Stimulated activated naive CD8-positive, alpha-beta T cell treated with anti-CD3 and anti-CD28 coated beads, Interleukin-15, Interleukin-2, amounts not matched to agents 100 U/mL and 50 U/mL, for 24 hours (primary cell): ENCODE data around the gene PAK4.
"Not testable (repeated sequence)": the region's sequence is repeated elsewhere in the genome, so short reads cannot be mapped to it uniquely, and the experiment has no call there.

Source experiments
- ATAC-seq: fragments of 150-1000 bp; cut with Tn5 transposase; one replicate; pipeline ENCODE4 v1.10.0; 2021
- DNase-seq: peaks from one replicate; pipeline ENCODE4 v3.0.0; 2021

Gene PAK4

GRCh38 chr19:39130337-39131254 lies 5.0 kb downstream of the PAK4 start:
- no peak for ATAC-seq
- DNase-seq: no peak

GRCh38 chr19:39131255-39131755 lies 5.7 kb downstream of the PAK4 start:
- DNase-seq: no peak
- no peak for ATAC-seq

DNA sequence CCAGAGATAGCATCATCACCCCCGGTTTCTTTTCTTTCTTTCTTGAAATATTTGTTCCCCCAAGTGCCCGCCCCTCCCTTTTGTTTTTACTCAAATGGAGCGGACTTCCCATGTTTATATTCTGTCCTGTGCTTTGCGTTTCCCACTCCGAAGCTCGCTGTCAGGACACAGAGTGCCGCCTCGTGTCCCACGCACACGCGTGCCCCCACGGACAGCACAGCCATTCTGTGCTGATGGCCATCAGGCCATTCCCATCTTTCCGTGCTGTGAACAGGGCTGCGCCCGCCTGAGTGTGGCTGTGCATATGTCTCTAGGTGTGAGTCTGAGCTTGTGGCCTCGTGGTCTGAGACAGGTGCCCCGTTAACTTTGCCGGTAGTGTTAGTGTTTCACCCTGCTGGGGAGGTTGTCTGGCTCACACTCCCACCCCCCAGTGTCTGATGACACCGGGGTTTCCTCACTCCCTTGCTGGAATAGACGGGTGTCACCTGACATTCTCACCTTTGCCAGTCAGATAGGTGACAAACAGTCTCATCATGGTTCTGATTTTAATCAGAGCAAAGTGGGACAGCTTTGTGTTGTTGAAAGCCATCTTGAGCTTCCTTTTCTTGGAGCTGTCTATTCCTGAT lies 6.9 kb downstream of the PAK4 start:
- ATAC-seq: no peak

DNA sequence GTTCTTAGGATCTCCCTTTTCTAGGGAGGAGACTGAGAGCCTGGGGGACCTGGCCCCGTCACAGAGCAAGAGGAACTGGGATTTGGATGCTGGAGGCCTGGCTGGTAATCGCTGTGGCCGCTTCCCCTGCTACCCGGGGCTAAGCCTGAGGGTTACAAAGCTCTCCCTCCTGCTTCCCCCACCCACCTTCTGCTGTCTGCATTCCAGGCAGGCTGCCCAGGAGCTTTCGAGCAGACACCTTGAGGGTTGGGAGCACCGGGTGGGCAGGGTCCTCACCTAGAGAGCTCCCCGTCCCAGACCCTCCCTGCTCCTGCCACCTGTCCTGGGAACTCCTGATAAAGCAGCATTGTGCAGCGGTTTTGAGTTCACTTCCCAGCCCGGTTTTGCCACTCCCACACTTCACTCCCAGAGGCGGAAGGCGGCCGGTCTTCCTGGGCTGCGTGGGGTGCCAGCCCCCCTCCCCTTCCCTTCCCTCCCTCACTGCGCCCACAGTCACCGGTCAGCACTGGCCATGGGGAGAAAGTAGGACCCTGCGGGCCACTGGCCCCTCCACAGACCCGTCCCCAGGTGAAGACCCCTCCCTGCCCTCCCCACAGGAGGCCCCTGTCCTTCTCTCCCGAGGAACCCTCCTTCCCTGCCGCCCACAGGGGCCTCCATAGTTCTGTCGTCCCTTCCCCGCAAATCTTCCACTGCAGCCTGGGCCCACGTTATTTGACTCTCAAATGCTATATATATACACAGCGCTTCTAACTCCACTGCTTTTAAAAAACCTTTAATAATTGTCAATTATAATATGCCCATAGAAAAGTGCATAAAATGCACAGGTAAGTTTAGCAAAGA lies 8.1 kb downstream of the PAK4 start:
- DNase-seq (no peak), ATAC-seq (no peak)

More for the DNA sequence above, 6.9 kb downstream of the PAK4 start:
- DNase-seq: no peak

DNA sequence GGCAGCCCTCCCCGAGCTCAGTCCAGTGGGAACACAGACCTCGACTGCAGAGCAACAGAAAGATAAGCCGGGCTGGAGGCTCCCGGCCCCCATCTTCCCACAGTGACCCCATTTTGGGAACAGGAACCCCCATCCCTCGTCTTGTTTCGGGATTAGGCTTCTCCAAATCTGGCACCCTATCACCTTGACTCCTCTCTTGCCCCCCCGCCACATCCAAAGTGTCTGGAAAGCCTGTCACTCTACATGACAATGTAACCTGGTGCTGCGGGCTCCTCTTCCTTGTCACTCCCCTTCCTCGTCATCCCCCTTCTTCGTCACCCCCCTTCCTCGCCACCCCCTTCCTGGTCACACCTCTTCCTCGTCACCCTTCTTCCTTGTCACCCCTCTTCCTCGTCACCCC lies 10.1 kb downstream of the PAK4 start:
- ATAC-seq: no peak
- DNase-seq: no peak

DNA sequence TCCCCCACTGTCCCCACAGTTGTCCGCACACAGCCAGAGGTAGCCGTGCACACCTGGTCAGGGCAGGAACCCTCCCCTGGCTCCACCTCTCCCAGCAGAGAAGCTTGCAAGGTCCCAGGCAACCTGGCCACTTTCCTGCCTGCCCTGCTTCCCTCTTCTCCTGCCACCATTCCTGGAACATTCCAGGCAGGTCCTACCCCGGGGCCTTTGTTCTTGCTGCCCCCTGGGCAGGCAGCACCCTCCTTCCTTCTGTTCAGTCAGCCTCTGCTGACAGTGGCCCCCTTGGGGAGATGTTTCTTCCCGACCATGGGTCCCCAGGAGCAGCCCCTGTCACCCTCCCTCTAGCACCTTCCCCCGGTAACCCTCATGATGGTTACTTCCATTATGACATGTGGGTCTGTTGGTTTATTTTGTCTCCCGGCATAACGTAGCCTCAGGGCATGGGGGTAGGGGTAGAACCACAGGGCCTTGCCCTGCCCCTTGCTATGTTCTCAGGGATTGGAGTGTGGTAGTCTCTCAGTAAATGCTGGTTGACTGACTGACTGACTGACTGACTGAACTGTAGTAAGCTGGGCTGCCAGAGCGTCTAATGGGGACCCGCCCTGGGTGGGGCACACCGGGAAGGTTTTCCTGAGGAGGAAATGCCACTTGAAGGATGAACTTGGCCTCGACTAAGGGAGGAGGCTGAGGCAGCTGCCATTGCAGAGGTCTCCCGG lies 10.8 kb downstream of the PAK4 start:
- no peak for DNase-seq
- ATAC-seq: no peak

GRCh38 chr19:39137131-39137530 lies 11.5 kb downstream of the PAK4 start:
- ATAC-seq (no peak), DNase-seq (no peak)

- no peak for DNase-seq
- ATAC-seq: no peak
These were observed 12.9 kb downstream of the PAK4 start for GRCh38 chr19:39138221-39139211.

DNA sequence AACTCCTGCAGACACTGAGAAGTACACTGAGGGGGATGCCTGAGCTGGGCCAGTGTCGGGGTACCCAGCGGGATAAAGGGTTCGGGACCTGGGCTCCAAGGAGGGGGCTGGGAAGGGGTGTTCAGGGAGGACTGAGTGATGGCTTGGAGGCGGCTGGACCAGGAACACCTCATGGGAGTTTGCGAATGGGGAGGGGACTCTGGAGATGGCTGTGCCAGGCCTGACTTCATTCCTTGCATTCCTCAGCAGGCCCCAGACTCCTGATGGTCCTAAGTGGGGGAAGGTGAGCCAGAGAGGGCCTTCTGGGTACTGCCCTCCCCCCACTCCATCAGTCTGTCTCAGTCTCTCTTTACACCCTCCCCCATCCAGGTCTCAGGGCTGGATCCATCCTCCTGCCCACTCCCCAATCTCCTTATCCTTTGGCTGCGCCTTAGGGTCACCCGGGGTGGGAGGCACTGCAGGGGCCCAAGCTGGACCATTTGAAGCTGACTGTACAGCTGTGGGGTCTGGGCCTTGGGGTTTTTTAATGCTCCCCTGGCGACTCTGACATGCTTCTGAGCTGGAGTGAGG lies 13.8 kb downstream of the PAK4 start:
- no peak for DNase-seq
- no peak for ATAC-seq

- no peak for DNase-seq
- no peak for ATAC-seq
These were observed 14.4 kb downstream of the PAK4 start for GRCh38 chr19:39139971-39140453.

DNA sequence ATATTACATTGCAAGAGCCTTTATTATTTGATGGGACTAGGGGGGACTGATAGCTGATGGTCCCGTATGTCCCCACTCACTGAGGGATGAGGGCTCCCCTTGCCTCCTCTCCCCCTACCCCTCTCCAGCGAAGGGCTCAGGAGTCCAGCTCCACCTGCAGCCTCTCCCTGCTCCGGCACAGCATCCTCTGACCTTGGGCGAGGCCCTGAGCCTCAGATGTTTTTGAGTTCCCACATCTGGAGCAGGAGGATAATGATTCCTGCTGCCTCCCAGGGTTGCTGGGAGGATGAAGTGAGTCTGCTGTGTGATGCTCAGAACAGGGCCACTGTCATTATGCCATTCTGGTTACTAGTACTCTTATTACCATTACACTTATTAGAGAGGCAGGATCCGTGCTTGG lies 15.0 kb downstream of the PAK4 start:
- DNase-seq: no peak
- no peak for ATAC-seq

- ATAC-seq (no peak), DNase-seq (no peak)
These were observed 16.3 kb downstream of the PAK4 start for GRCh38 chr19:39141929-39142328.

DNA sequence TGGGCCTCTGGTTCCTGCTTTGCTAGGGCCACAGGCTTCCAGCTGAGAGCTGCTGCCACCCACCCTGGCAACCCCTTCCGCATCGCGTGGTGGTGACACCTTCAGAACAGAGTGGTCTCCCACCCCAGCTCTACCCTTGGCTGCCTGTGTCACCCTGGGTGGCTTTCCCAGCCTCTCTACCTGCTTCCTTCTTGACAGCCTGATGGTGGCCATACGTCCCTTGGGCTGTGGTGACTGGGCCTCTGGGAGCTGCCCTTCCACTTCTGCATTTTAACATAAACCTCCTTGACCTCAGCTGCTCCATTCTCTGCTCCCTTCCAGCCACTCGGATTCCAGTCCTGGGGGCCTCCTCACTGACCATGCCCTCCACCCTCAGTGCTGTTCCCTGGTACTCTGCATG lies 17.0 kb downstream of the PAK4 start:
- ATAC-seq: no peak
- no peak for DNase-seq

- ATAC-seq, DNase-seq: not testable (repeated sequence)
These were observed 18.2 kb downstream of the PAK4 start for GRCh38 chr19:39143757-39144289.

GRCh38 chr19:39144290-39145071 lies 18.9 kb downstream of the PAK4 start:
- ATAC-seq (no peak), DNase-seq (no peak)

GRCh38 chr19:39145180-39145953 lies 19.8 kb downstream of the PAK4 start:
- ATAC-seq: no peak

GRCh38 chr19:39146091-39146490 lies 20.5 kb downstream of the PAK4 start:
- ATAC-seq: no peak
- no peak for DNase-seq

More at GRCh38 chr19:39145180-39145953, 19.8 kb downstream of the PAK4 start:
- DNase-seq: no peak
